SH-SY5Y (cell line): ENCODE data around the gene VTN.

Experiments
- GATA2 ChIP-seq: IDR thresholded peaks from 2 replicates; pipeline ENCODE4 v1.6.1; 2011; ENCODE audit warnings: mild to moderate bottlenecking, low read depth, low read length
- GATA3 ChIP-seq: IDR thresholded peaks from 2 replicates; pipeline ENCODE4 v1.6.1; 2011; ENCODE audit warnings: low read depth, mild to moderate bottlenecking, low read length, moderate library complexity

VTN gene

GRCh38 chr17:28317966-28318758, 51.9 kb downstream of the VTN start:
- no peak for TF ChIP-seq GATA2
- TF ChIP-seq GATA3, result no peak
